GM18873 (cell line): Measurements from ENCODE around the gene TANGO6.

Experiments used
- ATAC-seq: cut with Tn5 transposase; IDR thresholded peaks from one replicate; pipeline ENCODE4 v1.9.1; 2021; ENCODE audit warnings: mild to moderate bottlenecking, moderate library complexity, moderate number of reproducible peaks; ENCODE audit not compliant: unreplicated experiment, low FRiP score

The TANGO6 gene

DNA sequence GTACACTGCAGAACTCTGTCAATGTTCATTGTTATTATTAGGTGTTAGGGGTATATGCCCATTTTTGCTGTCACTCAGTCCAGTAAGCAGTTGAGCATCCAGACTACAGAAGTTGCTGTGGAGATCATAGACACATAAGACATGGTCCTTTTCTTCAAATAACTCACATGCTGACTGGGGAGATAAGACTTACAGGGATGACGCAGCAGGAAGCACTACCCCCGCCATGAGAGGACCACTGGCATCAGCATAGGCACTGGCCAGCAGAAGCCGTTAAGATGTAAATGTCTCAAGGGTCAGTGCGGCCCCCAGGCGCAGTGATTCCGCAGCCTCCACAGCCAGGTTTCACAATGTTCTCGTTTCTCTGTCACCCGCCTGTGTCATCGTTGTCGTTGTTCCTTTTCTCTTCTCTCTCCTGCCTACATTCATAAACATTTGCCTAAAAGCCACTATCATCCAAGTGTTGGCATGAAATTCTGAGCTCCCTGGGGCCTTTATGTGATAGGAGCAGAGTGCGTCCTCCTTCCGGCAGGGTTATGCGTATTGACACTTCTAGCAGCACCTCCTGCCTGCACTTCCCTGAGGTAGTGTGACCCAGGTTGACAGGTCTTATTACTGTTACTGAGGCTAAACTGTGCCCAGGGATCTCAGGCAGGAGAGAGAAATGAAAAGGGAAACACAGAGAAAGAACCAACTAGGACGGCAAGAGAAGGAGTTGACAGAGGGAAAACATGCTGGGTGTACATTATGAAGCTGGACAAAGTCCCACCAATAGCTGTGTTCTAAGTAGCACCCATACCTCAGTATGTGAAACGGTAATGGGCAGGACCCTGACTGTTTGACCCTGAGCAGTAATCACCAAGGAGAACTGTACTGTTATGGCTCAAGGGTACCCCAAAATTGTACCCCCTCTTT is 17.9 kb downstream of the TANGO6 start:
- ATAC-seq, result no peak

GRCh38 chr16:68866933-68867332 is 23.6 kb downstream of the TANGO6 start:
- no peak for ATAC-seq

DNA sequence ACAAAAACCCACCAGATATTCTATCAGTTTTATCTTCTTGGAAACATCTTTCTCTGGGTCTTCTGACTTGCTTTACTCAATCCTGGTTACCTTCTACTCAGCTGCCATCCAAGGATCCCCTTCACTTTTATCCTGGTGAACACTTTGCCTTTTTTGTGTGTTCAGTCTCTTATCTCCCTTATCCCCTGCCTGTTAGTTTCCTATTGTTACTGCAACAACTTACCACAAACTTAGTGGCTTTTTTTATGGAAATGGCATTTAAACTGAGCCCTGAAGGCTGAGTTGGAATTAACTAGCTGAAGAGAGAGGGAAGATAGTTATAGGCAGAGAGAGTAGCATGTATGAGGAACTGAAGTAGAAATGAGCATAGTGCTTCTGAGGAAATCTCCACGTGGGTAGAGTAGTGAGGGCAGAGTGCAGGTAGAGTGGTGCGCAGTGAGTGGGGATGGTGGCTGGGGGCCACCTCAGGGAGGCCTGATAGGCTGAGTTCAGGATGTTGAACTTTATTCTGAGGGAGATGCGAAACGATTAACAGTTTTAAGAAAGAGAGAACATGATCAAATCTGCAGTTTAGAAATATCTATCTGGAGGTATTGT is 26.3 kb downstream of the TANGO6 start:
- no peak for ATAC-seq

GRCh38 chr16:68873635-68874471 is 30.5 kb downstream of the TANGO6 start:
- no peak for ATAC-seq

- no peak for ATAC-seq
Measured at GRCh38 chr16:68875871-68876270, 32.5 kb downstream of the TANGO6 start.

- ATAC-seq, result no peak
Measured at GRCh38 chr16:68883685-68884084, 40.4 kb downstream of the TANGO6 start.

GRCh38 chr16:68884401-68884800 is 41.1 kb downstream of the TANGO6 start:
- no peak for ATAC-seq

- ATAC-seq, result no peak
Measured at GRCh38 chr16:68884861-68885720, 41.8 kb downstream of the TANGO6 start.

DNA sequence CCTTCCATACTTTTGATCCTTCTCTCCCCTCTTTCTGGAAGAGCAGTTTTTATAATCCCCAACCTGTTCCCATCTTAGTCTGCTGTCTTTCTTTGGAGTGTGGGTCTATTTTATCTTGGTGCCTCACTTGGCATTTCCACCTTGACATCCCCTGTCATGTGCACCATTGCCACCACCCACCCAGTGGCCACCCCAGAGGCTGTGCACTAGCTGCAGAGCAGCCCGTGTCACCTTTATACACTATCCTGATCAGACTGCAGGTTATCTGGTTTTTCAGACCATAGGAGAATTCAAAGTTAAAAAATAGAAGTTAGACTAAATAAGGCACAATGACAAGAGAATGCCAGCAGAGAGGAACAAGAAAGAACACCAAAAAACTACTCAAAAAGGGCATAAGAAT is 43.8 kb downstream of the TANGO6 start:
- ATAC-seq, result no peak

DNA sequence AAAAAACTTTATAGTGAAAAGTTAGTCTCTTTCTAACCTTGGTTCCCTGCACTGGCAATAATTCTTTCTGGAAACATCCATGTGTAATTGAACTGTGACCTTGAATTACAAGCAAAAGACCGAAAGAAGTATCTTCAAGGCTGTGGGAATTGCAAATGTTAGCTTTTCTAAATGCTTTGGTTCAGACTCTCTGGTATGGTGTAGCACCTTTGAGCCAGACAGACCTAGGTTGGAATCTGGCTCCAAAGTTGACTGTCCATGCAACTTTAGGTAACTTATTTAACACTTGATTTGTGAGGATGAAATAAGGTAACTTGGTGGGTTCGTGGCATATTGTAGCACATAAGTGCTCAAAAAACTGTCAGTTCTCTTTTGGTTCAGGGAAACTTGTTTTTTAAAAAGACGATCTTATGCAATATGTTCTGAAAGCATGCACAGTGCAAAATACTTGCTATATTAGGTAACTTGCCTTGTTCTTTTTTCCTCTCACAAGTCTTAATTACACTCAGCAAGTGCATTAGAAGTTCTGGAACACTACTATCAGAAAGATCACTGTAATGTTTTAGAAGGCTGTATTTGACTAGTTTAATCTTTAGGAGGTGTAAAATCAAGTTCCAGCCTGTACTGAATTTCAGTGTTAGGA is 46.3 kb downstream of the TANGO6 start:
- no peak for ATAC-seq

- no peak for ATAC-seq
Measured at GRCh38 chr16:68892214-68892613, 48.9 kb downstream of the TANGO6 start.

DNA sequence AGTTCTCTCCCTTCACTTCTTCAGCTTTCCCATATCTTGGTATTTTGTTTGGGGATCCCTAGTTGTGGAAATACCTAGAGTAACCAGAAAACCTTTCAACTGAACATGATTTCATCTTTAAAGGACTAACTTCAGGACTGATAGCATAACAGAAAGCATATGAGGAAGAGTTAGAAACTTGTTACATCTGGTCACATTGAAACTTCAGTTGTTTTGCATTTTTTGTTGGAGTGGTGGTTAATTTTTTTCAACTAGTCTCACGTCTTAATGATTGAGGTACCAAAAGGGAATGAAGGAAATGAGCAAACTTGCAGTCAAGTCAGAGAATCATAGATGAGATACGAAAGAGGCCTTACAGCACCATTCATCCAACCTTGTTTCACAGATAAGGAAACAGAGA is 49.6 kb downstream of the TANGO6 start:
- no peak for ATAC-seq

- no peak for ATAC-seq
Measured at GRCh38 chr16:68893710-68894705, 50.7 kb downstream of the TANGO6 start.

DNA sequence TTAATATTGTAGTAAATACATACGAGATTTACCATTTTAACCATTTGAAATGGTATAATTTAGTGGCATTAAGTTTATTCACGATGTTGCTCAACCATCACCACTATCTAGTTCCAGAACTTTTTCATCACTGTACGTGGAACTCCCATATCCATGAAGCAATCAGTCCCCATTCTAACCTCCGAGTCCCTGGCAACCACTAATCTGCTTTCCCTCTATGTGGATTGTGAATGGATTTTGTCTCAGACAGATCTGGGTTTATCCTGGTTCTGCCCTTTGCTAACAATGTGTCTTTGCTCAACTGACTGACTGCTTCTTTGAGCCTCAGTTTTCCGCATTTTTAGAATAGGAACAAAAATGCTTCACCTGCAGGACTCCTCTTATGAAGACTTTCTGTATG is 51.4 kb downstream of the TANGO6 start:
- ATAC-seq, result no peak

GRCh38 chr16:68898026-68898425 is 54.7 kb downstream of the TANGO6 start:
- no peak for ATAC-seq

DNA sequence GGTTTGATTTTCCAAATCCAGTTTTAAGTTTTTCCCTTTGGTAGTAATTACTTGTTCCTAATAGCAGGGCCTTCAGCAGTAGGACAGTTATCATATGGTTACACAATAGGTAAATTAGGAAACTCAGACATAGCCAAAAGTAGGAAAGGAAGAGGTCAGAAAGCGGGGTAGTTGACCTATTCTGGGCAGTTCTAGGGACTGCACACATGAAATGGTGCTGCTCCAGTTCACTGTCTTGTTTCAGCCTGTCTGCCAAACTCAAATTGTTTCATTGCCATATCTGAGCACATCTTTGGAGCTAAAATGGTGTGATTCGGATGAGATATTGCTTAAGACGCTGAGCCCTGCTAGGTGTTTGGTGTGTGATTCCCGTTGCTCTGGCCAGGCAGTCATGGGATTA is 56.7 kb downstream of the TANGO6 start:
- ATAC-seq, result no peak

- no peak for ATAC-seq
Measured at GRCh38 chr16:68902003-68902968, 59.0 kb downstream of the TANGO6 start.
